GM18526 (cell line): ENCODE results near the gene KDM4E.
"Not testable (repeated sequence)": the region's sequence is repeated elsewhere in the genome, so short reads cannot be mapped to it uniquely, and the experiment has no call there.

Experiments used
- POLR2A ChIP-seq: IDR thresholded peaks from 3 replicates; pipeline ENCODE4 v1.6.1; 2011; ENCODE audit not compliant: insufficient read length; ENCODE audit errors: extremely low read depth

The KDM4E gene

DNA sequence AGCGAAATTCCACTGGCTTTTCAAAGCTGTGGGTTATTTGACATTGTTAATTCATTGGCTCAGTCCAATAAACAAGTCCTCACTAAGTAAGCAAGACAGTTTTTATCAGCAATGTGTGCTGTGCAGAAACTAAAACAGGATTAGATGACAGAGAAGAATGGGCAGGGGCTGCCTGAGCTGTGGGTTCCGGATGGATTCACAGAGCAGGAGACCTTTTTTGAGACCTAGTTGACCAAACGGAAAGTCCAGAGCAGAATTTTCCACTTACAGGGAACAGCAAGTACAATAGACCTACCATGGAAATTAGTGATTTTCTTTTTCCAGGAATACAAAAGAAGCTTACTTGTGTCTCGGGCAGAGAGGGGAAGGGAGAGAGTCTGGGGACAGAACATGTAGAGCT, 19.0 kb downstream of the KDM4E start:
- TF ChIP-seq POLR2A = no peak

DNA sequence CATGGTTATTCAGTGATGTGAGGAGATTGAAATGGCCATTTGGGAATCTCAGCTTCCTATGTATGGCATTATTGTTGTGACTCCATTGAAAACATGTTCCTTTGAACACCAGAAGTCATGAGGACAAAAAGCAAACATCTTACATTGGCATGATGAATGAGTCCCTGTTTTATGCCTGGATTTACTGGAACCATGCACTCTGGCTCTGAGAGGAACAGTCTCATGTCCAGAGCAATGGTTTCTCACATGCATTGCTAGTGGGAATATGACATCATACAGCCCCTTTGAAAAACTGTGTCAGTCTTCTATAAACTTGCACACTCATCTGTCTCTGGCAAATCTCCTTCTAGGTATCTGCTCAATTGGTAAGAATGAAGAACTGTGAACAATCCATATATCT, 20.8 kb downstream of the KDM4E start:
- no peak for TF ChIP-seq POLR2A

DNA sequence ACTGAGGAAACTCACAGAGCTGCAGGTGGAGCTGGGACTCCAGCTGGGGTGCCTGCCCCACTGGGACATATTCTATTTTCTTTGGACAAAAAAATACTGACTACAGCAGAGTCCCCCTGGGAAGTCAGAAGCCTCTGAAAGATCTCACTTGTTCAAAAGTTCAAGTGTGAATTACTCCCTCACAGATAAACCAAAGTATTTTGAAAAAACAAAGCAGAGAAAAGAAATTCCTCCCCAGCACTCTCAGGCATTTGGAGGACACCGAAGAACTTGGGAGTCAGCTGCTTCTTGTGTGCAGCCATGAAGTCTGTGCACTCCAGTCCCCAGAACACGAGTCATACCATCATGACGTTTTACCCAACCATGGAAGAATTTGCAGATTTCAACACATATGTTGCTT, 24.1 kb downstream of the KDM4E start, which contains the start of gene KDM4F:
KDM4F (plus strand) TSS at position 301 of the 400 bp plus-strand sequence.
- not testable (repeated sequence) for TF ChIP-seq POLR2A

DNA sequence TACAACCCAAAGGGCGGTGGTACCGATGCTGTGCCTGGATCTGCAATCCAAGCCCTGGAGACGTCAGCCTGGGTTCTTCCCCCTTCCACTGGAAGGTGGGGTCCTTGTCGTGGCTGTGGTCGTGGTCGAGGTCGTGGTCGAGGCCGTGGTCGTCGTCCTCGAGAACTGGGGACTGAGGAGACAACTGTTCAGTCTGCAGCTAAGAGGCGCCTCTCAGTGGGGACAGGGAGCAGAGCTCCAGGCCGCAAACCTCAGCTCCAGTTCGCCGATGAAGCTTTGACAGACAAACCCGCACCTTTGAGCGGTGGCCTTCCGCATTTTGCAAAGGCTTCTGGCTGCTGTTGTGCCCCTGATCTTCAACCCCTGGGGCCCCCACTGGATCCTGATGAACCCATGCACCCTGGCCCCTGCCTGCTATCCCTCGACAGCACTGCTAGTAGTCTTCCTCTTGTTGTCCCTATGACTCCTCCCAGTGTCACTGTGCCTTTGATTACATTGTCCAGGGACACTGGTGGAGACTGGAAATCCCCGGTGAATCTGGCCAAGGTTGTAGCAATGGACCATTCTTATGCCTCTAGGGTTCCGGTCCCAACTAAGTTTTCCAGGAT, 25.6 kb downstream of the KDM4E start:
- no peak for TF ChIP-seq POLR2A

DNA sequence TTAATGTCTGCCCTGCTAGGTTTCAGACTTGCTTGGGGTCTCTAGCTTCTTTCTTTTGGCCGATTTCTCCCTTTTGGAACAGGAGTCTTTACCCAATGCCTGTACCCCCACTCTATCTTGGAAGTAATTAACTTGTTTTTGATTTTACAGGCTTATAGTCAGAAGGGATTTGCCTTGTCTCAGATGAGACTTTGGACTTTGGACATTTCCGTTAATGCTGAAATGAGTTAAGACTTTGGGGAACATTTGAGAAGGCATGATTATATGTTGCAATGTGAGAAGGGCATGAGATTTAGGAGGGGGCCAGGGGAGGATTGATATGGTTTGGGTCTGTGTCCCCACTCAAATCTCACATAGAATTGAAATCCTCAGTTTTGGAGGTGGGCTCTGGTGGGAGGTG, 29.3 kb downstream of the KDM4E start:
- no peak for TF ChIP-seq POLR2A

DNA sequence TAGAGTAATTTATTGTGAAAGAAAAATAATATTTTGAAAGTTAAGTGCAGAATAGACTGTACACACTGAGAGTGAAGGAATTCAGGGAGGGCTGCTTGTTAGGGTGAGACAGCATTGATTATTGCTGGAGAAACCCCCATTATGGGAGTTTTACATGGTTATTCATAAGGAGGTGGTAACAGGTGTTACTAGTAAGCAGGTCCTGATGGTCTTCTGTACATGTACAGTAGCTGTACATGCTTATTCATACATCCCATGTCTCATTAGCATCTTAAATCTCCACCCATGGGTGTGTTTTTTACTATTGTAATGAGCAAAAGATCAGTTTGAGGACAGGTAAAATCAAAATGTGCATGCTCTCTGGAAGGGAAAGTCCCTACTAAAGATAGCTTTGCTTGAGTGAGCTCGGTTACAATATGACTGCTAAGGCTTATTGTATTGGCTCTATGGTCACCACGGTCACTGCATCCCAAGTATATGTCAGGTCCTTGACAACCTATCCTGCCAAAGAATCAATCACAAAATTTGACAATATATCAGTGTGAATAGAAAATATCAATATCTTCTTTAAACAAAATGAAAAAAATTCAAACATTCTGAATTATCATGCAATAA, 30.3 kb downstream of the KDM4E start:
- TF ChIP-seq POLR2A = no peak

DNA sequence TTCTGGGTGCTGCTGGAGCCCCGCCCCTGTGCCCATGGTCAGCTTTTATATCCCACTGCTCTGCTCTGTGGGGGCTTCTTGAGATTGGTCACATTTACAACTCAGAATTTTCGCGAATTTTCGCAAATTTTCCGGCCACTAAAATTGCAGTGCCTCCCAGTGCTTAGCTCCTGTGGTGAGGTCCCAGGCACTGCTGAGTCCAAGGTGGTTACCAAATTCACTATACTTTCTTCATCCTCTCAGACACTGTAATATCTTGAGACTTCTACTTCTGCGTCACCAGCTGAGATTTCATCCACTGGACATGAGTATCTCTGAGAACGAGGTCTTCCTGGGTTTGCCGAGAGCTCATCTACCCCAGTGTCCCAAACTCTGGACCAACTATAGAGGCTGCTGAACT, 32.9 kb downstream of the KDM4E start:
- TF ChIP-seq POLR2A = no peak

DNA sequence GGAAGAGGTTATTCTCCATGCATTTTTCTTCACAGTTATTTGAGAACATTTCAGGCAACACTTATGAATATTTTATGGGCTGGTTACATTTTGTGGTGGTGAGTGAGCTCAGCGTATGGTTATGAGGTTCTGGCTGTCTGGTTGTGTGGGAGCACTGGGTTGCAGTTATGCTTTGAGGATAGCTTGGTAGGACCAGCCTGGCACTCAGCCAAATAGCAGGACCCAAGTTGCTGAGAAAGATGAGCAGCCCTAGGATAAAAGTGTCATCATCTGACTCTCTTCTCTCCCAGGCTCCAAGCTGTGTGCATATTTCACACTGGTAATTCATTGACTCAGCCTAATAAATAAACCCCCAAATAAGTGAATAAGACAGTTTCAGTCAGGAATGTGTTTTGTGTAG, 33.6 kb downstream of the KDM4E start:
- TF ChIP-seq POLR2A = no peak

DNA sequence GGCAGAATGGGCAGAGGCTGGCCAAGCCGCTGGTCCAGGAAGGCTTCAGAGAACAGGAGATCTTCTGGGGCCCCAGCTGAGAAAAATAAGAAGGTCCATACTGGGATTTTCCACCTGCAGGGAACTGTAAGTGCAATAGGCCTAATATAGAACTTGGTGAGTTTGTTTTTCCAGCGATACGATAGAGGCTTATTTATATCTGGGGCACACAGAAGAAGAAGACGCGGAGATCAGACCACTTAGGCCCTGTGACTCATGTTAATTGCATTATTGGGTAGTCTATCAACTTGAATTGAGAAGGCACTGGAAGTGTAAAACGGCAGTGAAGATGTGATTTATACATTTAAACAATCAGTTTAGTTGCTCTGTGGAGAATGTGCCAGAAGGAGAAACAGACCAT, 34.0 kb downstream of the KDM4E start:
- no peak for TF ChIP-seq POLR2A

DNA sequence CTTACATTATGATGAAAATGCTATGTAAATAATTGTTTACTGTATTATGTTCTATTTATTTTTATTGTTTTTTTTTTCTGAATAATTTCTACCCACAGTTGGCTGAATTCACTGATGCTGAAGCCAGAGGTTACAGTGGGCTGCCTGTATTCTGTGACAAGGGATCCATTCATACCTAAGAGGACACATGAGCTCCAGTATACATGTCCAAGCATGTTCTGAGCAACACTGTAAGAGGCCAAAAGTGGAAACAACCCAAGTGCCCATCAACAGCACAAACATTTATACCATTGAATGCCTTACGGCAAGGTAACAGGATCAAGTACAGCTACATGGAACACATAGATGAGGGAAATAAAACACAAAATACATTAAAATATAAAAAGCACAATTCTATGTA, 40.3 kb downstream of the KDM4E start:
- no peak for TF ChIP-seq POLR2A

DNA sequence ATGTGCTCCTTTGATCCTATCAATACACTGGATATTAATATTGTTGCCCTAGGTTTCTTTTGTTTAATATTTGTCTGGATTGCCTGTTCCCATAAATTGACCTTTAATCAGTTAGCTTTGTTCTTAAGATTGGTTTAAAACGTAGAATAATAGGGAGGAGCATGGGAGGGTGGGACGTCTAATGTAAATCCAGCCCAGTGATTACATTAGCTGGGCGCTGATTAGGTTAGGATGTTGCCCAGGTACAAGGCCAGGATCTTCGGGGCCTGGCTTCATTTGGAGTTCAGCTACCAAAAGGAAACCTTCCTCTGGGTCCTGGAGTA, 41.6 kb downstream of the KDM4E start, which contains the start of gene SRSF8:
SRSF8 (plus strand) TSS at position 204 of the 323 bp plus-strand sequence. CDS start 308 bp downstream, outside the sequence.
- TF ChIP-seq POLR2A = no peak

DNA sequence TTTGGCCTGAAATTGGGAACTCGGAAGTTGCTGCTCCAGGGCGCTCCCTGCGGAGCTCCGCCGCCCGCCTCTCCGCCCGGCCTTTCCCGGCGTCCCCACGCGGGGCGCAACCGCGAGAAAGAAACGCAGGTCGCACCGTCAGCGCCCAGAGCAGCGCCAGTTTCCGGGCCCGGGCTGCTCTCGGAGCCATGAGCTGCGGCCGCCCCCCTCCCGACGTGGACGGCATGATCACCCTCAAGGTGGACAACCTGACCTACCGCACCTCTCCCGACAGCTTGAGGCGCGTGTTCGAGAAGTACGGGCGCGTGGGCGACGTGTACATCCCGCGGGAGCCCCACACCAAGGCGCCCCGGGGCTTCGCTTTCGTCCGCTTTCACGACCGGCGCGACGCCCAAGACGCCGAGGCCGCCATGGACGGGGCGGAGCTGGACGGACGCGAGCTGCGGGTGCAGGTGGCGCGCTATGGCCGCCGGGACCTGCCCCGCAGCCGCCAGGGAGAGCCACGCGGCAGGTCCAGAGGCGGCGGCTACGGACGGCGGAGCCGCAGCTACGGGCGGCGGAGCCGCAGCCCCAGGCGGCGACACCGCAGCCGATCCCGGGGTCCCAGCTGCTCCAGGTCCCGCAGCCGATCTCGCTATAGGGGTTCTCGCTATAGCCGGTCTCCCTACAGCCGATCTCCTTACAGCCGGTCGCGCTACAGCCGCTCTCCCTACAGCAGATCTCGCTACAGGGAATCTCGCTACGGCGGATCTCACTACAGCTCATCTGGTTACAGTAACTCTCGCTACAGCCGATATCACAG, 42.2 kb downstream of the KDM4E start:
- TF ChIP-seq POLR2A = peak; percentile 63

DNA sequence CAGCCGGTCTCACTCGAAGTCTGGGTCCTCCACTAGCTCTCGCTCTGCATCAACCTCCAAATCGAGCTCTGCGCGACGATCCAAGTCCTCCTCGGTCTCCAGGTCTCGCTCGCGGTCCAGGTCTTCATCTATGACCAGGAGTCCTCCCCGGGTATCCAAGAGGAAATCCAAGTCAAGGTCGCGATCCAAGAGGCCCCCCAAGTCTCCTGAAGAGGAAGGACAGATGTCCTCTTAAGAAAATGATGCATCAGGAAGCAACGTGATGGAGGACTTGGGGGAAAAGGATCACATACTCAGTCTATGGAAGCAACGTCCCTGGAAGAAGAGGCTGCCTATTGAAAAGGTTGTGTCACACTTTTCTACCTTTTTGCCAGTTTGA, 42.8 kb downstream of the KDM4E start:
- no peak for TF ChIP-seq POLR2A

DNA sequence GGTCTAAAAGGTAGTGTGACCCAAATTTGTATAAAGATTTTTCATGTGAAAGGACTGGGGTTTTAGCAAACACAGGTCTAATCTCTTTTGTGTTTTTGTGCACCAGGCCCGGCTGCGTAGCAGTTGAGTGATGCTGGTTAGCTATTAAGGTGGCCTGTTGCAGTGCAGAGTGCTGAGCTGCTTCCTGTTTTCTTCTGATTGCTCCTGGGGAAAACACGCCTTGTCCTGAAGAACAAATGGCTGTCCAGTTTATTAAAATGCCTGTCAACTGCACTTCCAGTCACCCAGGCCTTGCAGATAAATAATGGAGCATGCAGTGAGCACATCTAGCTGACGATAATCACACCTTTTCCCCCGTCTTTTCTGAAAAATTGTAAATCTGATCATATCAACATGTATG, 43.5 kb downstream of the KDM4E start:
- peak; percentile 57 for TF ChIP-seq POLR2A

DNA sequence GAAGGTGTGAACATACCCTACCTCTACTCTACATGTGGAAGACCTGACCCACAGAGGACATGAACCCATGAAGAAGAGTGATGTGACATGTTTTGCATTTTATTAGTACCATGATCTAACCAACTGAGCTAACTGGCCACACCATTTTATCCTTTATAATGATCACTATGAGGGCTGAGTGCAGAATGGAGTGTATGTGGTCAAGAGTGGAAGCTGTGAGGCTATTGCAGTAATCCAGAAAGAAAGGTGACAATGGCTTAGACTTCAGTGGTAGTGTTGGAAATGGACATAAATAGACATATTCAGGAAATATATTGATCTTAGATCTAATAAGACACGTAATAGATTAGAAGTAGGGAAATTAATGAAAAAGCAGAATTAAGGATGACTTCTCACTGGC, 45.4 kb downstream of the KDM4E start:
- TF ChIP-seq POLR2A = no peak

DNA sequence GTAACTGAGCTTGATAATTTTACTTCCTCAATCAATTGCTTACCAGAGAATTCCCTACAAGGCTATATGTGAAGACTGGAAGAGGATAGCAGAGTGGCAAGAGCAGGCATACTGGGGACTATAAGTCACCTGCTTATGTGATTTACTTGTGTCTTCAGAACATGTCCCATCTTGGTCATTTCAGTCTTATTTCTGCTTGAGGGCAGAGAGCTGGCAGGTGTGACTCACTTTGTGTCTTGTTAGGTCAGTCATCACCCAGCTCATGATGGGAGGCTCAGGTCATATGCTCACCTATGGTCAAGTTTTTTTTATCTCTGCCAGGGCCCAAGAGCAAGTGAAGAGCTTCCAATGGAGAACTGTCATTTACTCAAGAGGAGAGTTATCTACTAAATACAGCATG, 47.9 kb downstream of the KDM4E start:
- TF ChIP-seq POLR2A = no peak
